PC-9 (cell line): Measurements from ENCODE around the gene CLMN.

ENCODE experiments used
- EZH2 ChIP-seq: fragments of 200-600 bp; sonication (generic); IDR thresholded peaks from 2 replicates; pipeline ENCODE4 v1.8.0; 2017; ENCODE audit warnings: antibody characterized with exemption, low read depth
- TF ChIP-seq, protein P1 (sequence below): fragments of 200-600 bp; sonication (generic); conservative IDR thresholded peaks from 2 replicates; pipeline ENCODE4 v1.6.1; 2017; ENCODE audit warnings: mixed run types, antibody characterized with exemption, mild to moderate bottlenecking, moderate library complexity

DNA sequence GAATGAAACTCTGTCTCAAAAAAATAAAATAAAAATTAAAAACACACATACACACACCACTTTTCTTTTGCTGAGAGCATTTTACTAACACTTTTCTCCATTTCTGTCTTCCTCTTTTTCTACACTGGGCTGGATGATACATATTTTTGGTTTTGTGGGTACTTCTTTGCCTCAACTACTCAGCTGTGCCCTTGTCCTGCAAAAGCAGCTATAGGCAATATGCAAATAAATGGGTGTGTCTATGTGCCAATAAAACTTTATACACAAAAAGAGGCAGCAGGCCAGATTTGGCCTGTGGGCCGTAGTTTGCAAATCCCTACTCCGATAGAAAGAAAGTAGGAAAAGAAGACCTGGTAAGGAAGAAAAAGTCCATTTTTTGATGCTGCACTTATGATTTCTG, 6.5 kb downstream of the CLMN start:
- TF ChIP-seq, protein P1, sequence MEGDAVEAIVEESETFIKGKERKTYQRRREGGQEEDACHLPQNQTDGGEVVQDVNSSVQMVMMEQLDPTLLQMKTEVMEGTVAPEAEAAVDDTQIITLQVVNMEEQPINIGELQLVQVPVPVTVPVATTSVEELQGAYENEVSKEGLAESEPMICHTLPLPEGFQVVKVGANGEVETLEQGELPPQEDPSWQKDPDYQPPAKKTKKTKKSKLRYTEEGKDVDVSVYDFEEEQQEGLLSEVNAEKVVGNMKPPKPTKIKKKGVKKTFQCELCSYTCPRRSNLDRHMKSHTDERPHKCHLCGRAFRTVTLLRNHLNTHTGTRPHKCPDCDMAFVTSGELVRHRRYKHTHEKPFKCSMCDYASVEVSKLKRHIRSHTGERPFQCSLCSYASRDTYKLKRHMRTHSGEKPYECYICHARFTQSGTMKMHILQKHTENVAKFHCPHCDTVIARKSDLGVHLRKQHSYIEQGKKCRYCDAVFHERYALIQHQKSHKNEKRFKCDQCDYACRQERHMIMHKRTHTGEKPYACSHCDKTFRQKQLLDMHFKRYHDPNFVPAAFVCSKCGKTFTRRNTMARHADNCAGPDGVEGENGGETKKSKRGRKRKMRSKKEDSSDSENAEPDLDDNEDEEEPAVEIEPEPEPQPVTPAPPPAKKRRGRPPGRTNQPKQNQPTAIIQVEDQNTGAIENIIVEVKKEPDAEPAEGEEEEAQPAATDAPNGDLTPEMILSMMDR, result no peak
- TF ChIP-seq EZH2, result no peak
